ENCODE measurements around the gene OMP. TPM values are rescaled to one million over a fixed set of nuclear protein-coding genes. Genes with fewer than 3 reads are reported as not detected.

OMP gene
- total RNA-seq, 2 donors from 2014 or later, result 8.0 TPM; not detected in 1

DNA sequence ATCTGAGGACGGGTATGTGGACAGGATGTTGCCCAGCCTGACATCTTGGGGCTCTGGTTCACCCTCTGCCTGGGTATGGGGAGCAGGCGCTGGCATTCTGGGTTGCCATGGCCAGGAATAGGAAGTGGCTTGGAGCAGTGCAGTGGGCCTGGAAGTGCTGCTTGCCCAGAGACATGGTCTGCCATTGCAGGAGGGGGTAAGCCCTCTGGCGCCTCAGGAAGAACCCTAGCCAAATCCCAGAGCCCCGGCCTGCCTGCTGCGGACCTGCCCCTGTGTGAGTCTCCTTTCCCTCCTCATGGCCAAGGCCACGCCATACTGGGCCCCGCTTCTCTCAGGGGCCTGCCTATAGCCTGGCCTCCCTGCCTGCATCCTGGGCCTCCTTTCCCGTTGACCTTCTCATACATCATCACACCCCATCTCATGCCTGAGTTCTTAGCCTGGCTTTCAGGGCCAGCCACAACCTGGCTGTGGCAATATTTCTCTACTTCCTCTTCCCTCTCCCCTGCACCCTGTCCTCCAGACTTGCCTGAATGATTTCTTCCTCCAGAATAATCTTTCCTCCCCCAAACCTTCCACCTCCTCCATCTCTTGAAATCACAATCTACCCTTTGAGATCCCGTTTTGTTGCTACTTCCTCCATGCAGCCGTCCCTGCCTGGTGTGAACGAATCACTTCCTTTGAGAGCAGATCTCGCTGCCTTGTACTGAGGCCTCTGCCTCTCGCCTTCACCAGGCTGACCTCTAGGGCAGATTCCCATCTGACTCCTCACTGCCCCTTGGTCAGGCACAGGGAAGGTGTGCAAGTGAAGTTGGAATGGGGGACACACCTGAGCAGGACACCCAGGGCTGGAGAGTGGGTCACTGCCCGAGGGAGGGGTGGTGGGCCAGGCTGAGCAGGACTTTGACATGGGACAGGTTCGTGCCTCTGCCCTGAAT is 30.7 kb upstream of the OMP start:
- H3K27ac ChIP-seq, result peak overlapping the region; percentile 73 to 74
- no peaks in the 10 kb centered on the region for H3K36me3 ChIP-seq
- WGBS, result 89% methylated on average over 15 of the region's 15 CpGs
- TF ChIP-seq POLR2AphosphoS5 (IDR thresholded peaks at IDR 0.05) (no peak), POLR2A (IDR thresholded peaks at IDR 0.05) (no peak)
- TF ChIP-seq, protein P1, sequence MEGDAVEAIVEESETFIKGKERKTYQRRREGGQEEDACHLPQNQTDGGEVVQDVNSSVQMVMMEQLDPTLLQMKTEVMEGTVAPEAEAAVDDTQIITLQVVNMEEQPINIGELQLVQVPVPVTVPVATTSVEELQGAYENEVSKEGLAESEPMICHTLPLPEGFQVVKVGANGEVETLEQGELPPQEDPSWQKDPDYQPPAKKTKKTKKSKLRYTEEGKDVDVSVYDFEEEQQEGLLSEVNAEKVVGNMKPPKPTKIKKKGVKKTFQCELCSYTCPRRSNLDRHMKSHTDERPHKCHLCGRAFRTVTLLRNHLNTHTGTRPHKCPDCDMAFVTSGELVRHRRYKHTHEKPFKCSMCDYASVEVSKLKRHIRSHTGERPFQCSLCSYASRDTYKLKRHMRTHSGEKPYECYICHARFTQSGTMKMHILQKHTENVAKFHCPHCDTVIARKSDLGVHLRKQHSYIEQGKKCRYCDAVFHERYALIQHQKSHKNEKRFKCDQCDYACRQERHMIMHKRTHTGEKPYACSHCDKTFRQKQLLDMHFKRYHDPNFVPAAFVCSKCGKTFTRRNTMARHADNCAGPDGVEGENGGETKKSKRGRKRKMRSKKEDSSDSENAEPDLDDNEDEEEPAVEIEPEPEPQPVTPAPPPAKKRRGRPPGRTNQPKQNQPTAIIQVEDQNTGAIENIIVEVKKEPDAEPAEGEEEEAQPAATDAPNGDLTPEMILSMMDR (IDR thresholded peaks at IDR 0.05), result no peak
- peaks cover 29% of the 10 kb centered on the region for H3K4me1 ChIP-seq (replicated peaks)
- H3K27me3 ChIP-seq (replicated peaks; ENCODE audit: insufficient read depth), result no peaks in the 10 kb centered on the region
- no peak for DNase-seq (ENCODE audit: low spot score)
- H3K9me3 ChIP-seq, result no peaks in the 10 kb centered on the region
- no peak overlapping the region for H3K4me3 ChIP-seq
- intact Hi-C loops (cut with DNase I), result no loop called here

DNA sequence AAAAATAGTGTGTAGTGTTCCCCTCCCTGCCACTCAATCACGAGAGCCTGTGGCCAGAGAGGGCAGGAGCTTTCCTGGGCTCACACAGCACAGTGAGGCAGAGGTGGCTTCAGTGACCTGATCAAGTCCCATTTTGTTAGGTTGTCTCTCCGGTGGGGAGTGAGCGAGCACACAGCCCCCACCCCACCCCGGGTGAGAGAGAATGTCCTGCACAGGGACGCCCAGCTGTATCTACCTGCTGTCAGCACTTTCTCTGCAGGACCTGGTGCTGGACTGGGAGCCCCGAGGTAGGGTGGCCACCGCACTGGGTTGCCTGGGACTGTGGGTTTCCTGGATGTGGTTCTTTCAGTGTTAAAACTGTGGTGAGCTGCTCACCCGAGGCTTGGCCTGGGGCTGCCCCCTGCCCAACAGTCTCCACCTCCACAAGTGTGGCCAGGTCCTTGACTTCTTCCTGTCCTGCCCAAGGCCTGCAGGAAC is 29.8 kb upstream of the OMP start:
- intact Hi-C loops (cut with DNase I), result no loop called here
- 78% methylated on average over 7 of the region's 8 CpGs for WGBS
- no peaks in the 10 kb centered on the region for H3K36me3 ChIP-seq
- TF ChIP-seq POLR2A (IDR thresholded peaks at IDR 0.05) (no peak), POLR2AphosphoS5 (IDR thresholded peaks at IDR 0.05) (no peak)
- TF ChIP-seq, protein P1 (IDR thresholded peaks at IDR 0.05), result no peak
- H3K4me1 ChIP-seq (replicated peaks), result peaks cover 29% of the 10 kb centered on the region
- H3K9me3 ChIP-seq, result no peaks in the 10 kb centered on the region
- no peaks in the 10 kb centered on the region for H3K27me3 ChIP-seq (replicated peaks; ENCODE audit: insufficient read depth)
- DNase-seq (ENCODE audit: low spot score), result no peak
- H3K27ac ChIP-seq, result peak overlapping the region; percentile 73 to 74
- no peak overlapping the region for H3K4me3 ChIP-seq

DNA sequence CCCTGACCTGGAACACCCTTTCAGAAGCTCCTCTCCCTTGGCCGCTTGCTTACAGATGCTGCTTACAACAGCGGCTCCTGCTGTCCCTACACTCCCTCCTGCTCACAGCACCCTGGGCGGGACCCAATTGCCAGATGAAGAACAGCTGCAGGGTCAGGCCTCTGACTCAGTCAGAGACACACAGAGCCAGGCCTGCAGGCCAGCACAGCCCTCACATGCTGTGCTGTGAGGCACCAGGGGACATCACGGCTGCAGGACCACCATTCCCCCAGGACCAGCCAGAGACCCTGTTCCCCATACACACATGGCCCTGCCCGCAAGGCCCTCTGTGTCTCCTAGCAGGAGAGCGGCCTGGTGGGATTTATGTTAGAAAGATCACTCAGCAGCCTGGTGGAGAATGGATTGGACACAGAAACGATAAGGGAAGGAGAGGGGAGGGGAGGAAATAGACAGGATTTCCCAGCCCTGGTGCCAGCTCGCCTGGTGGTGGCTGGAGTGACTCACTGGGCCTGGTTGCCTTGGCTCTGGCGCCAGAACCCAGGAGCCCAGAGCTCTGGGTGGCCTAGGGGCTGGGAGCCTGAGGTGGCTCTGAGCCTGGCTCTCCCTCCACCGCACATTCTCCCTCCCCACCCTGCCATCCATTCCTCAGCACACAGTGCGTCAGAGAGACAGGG is 29.2 kb upstream of the OMP start:
- Histone ChIP-seq H3K9me3 (no peaks in the 10 kb centered on the region), H3K27me3 (replicated peaks; ENCODE audit: insufficient read depth) (no peaks in the 10 kb centered on the region), H3K27ac (peak overlapping the region; percentile 73 to 74), H3K4me3 (no peak overlapping the region), H3K4me1 (replicated peaks) (peaks cover 25% of the 10 kb centered on the region), H3K36me3 (no peaks in the 10 kb centered on the region)
- peak; percentile 38 for DNase-seq (ENCODE audit: low spot score)
- no peak for TF ChIP-seq POLR2A (IDR thresholded peaks at IDR 0.05)
- TF ChIP-seq, protein P1 (IDR thresholded peaks at IDR 0.05), result peak in 2 of 4 experiments; percentile 42 to 44
- TF ChIP-seq POLR2AphosphoS5 (IDR thresholded peaks at IDR 0.05), result peak; percentile 58
- intact Hi-C loops (cut with DNase I), result no loop called here
- WGBS, result 37% methylated on average over 9 of the region's 11 CpGs

DNA sequence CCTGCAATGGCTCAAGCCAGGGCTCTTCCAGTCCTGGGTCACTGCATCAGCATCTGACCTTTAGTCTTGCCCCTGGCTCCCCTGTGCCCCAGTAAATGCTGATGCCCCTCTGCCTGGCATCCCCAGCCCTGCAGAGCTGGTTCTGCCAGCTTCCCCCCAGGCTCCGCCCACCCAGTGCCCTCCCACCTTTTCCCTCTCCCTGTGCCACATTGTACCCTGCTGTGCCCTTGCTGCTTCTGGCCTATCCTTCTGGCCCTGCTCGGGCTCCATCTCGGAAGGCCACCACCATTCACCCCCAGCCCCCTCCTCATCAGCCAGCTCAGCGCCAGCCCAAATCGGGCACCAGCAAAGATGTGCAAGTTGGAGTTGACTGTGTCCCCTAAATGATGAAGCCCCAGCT is 28.4 kb upstream of the OMP start:
- no peaks in the 10 kb centered on the region for H3K9me3 ChIP-seq
- WGBS, result 60% methylated on average over 5 of the region's 5 CpGs
- no peak overlapping the region for H3K4me3 ChIP-seq
- intact Hi-C loops (cut with DNase I), result no loop called here
- no peak for TF ChIP-seq POLR2A (IDR thresholded peaks at IDR 0.05)
- peaks cover 25% of the 10 kb centered on the region for H3K4me1 ChIP-seq (replicated peaks)
- H3K36me3 ChIP-seq, result no peaks in the 10 kb centered on the region
- DNase-seq (ENCODE audit: low spot score), result no peak
- H3K27ac ChIP-seq, result peak overlapping the region; percentile 73 to 74
- no peaks in the 10 kb centered on the region for H3K27me3 ChIP-seq (replicated peaks; ENCODE audit: insufficient read depth)

DNA sequence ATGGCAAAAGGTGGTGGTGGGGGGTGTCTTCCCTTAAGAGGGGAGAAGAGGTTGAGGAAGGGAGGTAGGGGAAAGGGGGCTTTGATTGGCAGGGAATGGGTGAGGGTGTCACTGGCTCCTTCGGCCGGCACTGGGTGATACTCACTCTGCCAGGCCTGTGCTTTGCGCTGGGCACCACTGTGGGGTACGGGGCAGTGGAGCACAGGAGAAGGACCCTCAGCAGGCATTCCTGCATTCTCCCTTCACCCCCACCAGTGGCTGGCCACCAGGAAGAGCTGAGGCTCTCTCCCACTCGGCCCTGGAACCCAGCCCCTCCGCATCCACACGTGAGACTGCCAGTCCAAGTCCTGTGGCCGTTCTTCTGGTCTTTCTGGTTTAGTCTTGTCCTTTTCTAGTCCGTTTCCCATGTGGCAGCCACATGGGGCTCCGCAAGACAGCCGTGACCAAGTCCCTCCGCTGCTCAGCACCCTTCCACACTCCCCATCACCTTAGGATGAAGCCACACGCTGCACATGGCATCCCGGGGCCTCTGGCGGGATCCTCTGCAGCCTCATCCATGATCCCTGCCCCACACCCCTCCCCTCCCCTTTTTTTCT is 27.9 kb upstream of the OMP start:
- peak overlapping the region; percentile 73 to 74 for H3K27ac ChIP-seq
- H3K4me3 ChIP-seq, result no peak overlapping the region
- H3K9me3 ChIP-seq, result no peaks in the 10 kb centered on the region
- WGBS, result 82% methylated on average over 15 of the region's 15 CpGs
- no peaks in the 10 kb centered on the region for H3K27me3 ChIP-seq (replicated peaks; ENCODE audit: insufficient read depth)
- no peaks in the 10 kb centered on the region for H3K36me3 ChIP-seq
- DNase-seq (ENCODE audit: low spot score), result no peak
- intact Hi-C loops (cut with DNase I), result no loop called here
- peaks cover 25% of the 10 kb centered on the region for H3K4me1 ChIP-seq (replicated peaks)
- TF ChIP-seq POLR2A (IDR thresholded peaks at IDR 0.05), result no peak
- no peak for TF ChIP-seq POLR2AphosphoS5 (IDR thresholded peaks at IDR 0.05)
- TF ChIP-seq, protein P1 (IDR thresholded peaks at IDR 0.05), result no peak
